MCF 10A (cell line): ENCODE data around the gene SNRPB. TPM values are rescaled to one million over a fixed set of nuclear protein-coding genes. Genes with fewer than 3 reads are reported as not detected.

ENCODE experiments used
- BruUV-seq: library from RNA; stranded (reverse); fragments of 400-500 nt; replicated peaks from 2 replicates; lab custom pipeline; 2021; lab: Mats Ljungman, UMichigan
- CTCF ChIA-PET: fragments of 300-600 bp; sonication (Branson Sonifier 250); formaldehyde crosslinking; extraction: SDS; loops from one replicate; lab custom pipeline; 2021; ENCODE audit warnings: antibody characterized with exemption, inconsistent platforms; lab: Yijun Ruan, JAX
- POLR2A ChIA-PET: fragments of 300-600, 350-650 bp; sonication (Branson Sonifier 250); formaldehyde crosslinking; extraction: SDS; loops from one replicate; lab custom pipeline; 2020; ENCODE audit warnings: antibody characterized with exemption, inconsistent platforms; lab: Yijun Ruan, JAX
- DNase-seq: peaks from one replicate; pipeline ENCODE4 v3.0.0-alpha.2; 2018; ENCODE audit not compliant: unreplicated experiment
- H3K27ac Mint-ChIP-seq: one replicate; pipeline ENCODE4 v1.8.0; 2022; ENCODE audit warnings: mild to moderate bottlenecking, low read depth, mixed read lengths; ENCODE audit not compliant: unreplicated experiment
- H3K27me3 Mint-ChIP-seq: one replicate; pipeline ENCODE4 v1.8.0; 2022; ENCODE audit warnings: mixed read lengths; ENCODE audit not compliant: insufficient read depth, unreplicated experiment
- H3K36me3 Mint-ChIP-seq: one replicate; pipeline ENCODE4 v1.8.0; 2022; ENCODE audit warnings: mild to moderate bottlenecking, moderate library complexity, mixed read lengths; ENCODE audit not compliant: insufficient read depth, unreplicated experiment
- H3K4me1 Mint-ChIP-seq: one replicate; pipeline ENCODE4 v1.8.0; 2022; ENCODE audit warnings: mixed read lengths; ENCODE audit not compliant: insufficient read depth, unreplicated experiment
- H3K4me3 Mint-ChIP-seq: one replicate; pipeline ENCODE4 v1.8.0; 2022; ENCODE audit warnings: mild to moderate bottlenecking, moderate library complexity, mixed read lengths; ENCODE audit not compliant: unreplicated experiment
- H3K9me3 Mint-ChIP-seq: one replicate; pipeline ENCODE4 v1.8.0; 2022; ENCODE audit warnings: mixed read lengths; ENCODE audit not compliant: unreplicated experiment
- CTCF ChIP-seq: fragments of 200-600 bp; IDR thresholded peaks from one replicate; pipeline ENCODE4 v1.8.0; 2022; ENCODE audit warnings: antibody characterized with exemption, mild to moderate bottlenecking; ENCODE audit not compliant: unreplicated experiment
- intact Hi-C: fragments of 100-400 bp; cut with micrococcal nuclease; formaldehyde crosslinking; loops from 2 replicates; pipeline ENCODE4 v1.14.1; 2022
- total RNA-seq: library from RNA; stranded (reverse); gene quantifications from 2 replicates; pipeline ENCODE4 v1.2.3, GENCODE V29; 2022

The SNRPB gene
- total RNA-seq, 1 experiment from 2014 or later, result 236 TPM

GRCh38 chr20:2475850-2476741 lies 5.5 kb upstream of the SNRPB start:
- intact Hi-C loops, result no loop called here
- Mint-ChIP-seq H3K36me3 (peaks cover 26% of the 10 kb centered on the region), H3K4me1 (peaks cover 24% of the 10 kb centered on the region), H3K4me3 (no peak overlapping the region), H3K9me3 (no peaks in the 10 kb centered on the region), H3K27ac (no peak overlapping the region), H3K27me3 (no peaks in the 10 kb centered on the region)
- ChIA-PET CTCF (interaction anchor here (0.6 to 1.1 kb wide), 3 partner anchors 18 to 257 kb away, joined by 3 read pairs; no protein-coding TSS in a partner anchor), POLR2A (interaction anchor here (0.9 to 1.2 kb wide), 4 partner anchors 20 to 177 kb away, joined by 3 read pairs; partner anchors contain the start of gene ZNF343)
- no TSS peak for BruUV-seq
- no peak for DNase-seq
- TF ChIP-seq CTCF, result no peak

GRCh38 chr20:2473516-2473915 lies 2.9 kb upstream of the SNRPB start:
- ChIA-PET CTCF (interaction anchor here (3.5 kb wide), 1 partner anchor 49 kb away, joined by 9 read pairs; no protein-coding TSS in a partner anchor), POLR2A (interaction anchor here (1.4 kb wide), 1 partner anchor 178 kb away, joined by 6 read pairs; no protein-coding TSS in a partner anchor)
- no peak for TF ChIP-seq CTCF
- Mint-ChIP-seq H3K4me3 (no peak overlapping the region), H3K9me3 (no peaks in the 10 kb centered on the region), H3K4me1 (peaks cover 42% of the 10 kb centered on the region), H3K27me3 (no peaks in the 10 kb centered on the region), H3K36me3 (peaks cover 26% of the 10 kb centered on the region), H3K27ac (no peak overlapping the region)
- peak; percentile 14 for DNase-seq
- intact Hi-C loops, result no loop called here
- BruUV-seq, result no TSS peak

GRCh38 chr20:2469991-2470422 lies 582 bp downstream of the SNRPB start:
- H3K4me3 Mint-ChIP-seq, result peak overlapping the region; percentile 96
- POLR2A ChIA-PET, result interaction anchor here (0.6 to 5.1 kb wide), 37 partner anchors 9 to 1352 kb away, joined by 3 to 75 read pairs (median 4); partner anchors contain the start of genes IDH3B, NOP56, PSMF1 and STK35
- no peaks in the 10 kb centered on the region for H3K9me3 Mint-ChIP-seq
- H3K27me3 Mint-ChIP-seq, result no peaks in the 10 kb centered on the region
- TF ChIP-seq CTCF, result no peak
- H3K36me3 Mint-ChIP-seq, result peaks cover 57% of the 10 kb centered on the region
- peaks cover 55% of the 10 kb centered on the region for H3K4me1 Mint-ChIP-seq
- peak overlapping the region; percentile 100 for H3K27ac Mint-ChIP-seq
- intact Hi-C loops, result no loop called here
- DNase-seq, result peak; percentile 56
- CTCF ChIA-PET, result interaction anchor here (0.6 to 6.8 kb wide), 12 partner anchors 15 to 1245 kb away, joined by 3 to 62 read pairs (median 5); no protein-coding TSS in a partner anchor
- BruUV-seq, result no TSS peak
